ENCODE measurements around the gene SLC12A7.
A peak's percentile ranks its signal among the peaks of the same experiment; 100 is the strongest.

- no peak for TF ChIP-seq POLR2A (IDR thresholded peaks at IDR 0.05)
- peak in 1 of 3 donors; percentile 49 for TF ChIP-seq POLR2AphosphoS5 (IDR thresholded peaks at IDR 0.05)
Measured at GRCh38 chr5:1062761-1063568, 48.9 kb downstream of the SLC12A7 start.

Data from spleen (tissue), 3 donors.